Breast epithelium (tissue), 4 donors: Measurements from ENCODE around the gene NID2. TPM values are rescaled to one million over a fixed set of nuclear protein-coding genes. Genes with fewer than 3 reads are reported as not detected.

ENCODE experiments used
- DNase-seq, 2 donors: peaks; one replicate each; pipeline ENCODE4 v3.0.0-alpha.2; 2019; ENCODE audit warnings: low spot score in 2 of 2
- H3K27ac ChIP-seq, 2 donors: fragments of 200-600 bp; sonication (generic) in 1 of 2; one replicate each; pipeline ENCODE4 v1.5.1; 2016 to 2019; ENCODE audit warnings: mild to moderate bottlenecking in 1 of 2
- H3K27me3 ChIP-seq, 2 donors: fragments of 200-600 bp; sonication (generic) in 1 of 2; one replicate each; pipeline versions ENCODE4 v1.5.1 to v1.6.0; 2017 to 2019; ENCODE audit warnings: control low read depth in 1 of 2, mild to moderate bottlenecking in 1 of 2
- H3K36me3 ChIP-seq: fragments of 200-600 bp; one replicate; pipeline ENCODE4 v1.5.1; 2019
- H3K4me1 ChIP-seq, 2 donors: fragments of 200-600 bp; sonication (generic); one replicate each; pipeline ENCODE4 v1.5.1; 2016 to 2019; ENCODE audit warnings: control low read depth in 1 of 2
- H3K4me3 ChIP-seq, 3 donors: fragments of 200-600 bp; sonication (generic); 1 replicate in 2 of 3; 2 replicates in 1 of 3; pipeline ENCODE4 v1.5.1; 2016 to 2019; ENCODE audit warnings: mild to moderate bottlenecking in 3 of 3, moderate library complexity in 2 of 3
- H3K9me3 ChIP-seq, 2 donors: fragments of 200-600 bp; sonication (generic) in 1 of 2; one replicate each; pipeline ENCODE4 v1.5.1; 2016 to 2019; ENCODE audit warnings: control low read depth in 1 of 2
- POLR2A ChIP-seq: fragments of 450-650 bp; IDR thresholded peaks from one replicate; pipeline ENCODE4 v1.6.1; 2016; ENCODE audit warnings: antibody characterized with exemption, mild to moderate bottlenecking, moderate library complexity
- POLR2AphosphoS5 ChIP-seq, 3 donors: sonication (generic); formaldehyde crosslinking; IDR thresholded peaks; one replicate each; pipeline ENCODE4 v1.6.1; 2017; ENCODE audit warnings: antibody characterized with exemption in 3 of 3
- intact Hi-C: fragments of 100-400 bp; cut with DNase I; formaldehyde crosslinking; loops from one replicate; pipeline ENCODE4 v1.15.1; 2023; ENCODE audit warnings: low total_unique reads
- total RNA-seq, 3 donors: library from RNA; depleted of rRNA; stranded (reverse); fragments of >200 nt; gene quantifications; one replicate each; pipeline ENCODE4 v1.1.0, GENCODE V29; 2016
- TF ChIP-seq, protein P1 (sequence below), 3 donors: fragments of 450-650 bp; IDR thresholded peaks; one replicate each; pipeline ENCODE4 v1.5.1; 2016 to 2017; ENCODE audit warnings: antibody characterized with exemption in 3 of 3, mild to moderate bottlenecking in 3 of 3, moderate library complexity in 3 of 3

NID2 gene
- total RNA-seq, 3 donors from 2014 or later = 10.9 to 30.8 (median 14.2) TPM

- intact Hi-C loops = no loop called here
- H3K4me1 ChIP-seq = no peaks in the 10 kb centered on the region
- H3K4me3 ChIP-seq = no peak overlapping the region
- no peaks in the 10 kb centered on the region for H3K9me3 ChIP-seq
- DNase-seq = no peak
- H3K36me3 ChIP-seq = no peaks in the 10 kb centered on the region
- no peak overlapping the region for H3K27ac ChIP-seq
- H3K27me3 ChIP-seq = no peaks in the 10 kb centered on the region
- TF ChIP-seq POLR2AphosphoS5 (IDR thresholded peaks at IDR 0.05) = no peak
- TF ChIP-seq, protein P1, sequence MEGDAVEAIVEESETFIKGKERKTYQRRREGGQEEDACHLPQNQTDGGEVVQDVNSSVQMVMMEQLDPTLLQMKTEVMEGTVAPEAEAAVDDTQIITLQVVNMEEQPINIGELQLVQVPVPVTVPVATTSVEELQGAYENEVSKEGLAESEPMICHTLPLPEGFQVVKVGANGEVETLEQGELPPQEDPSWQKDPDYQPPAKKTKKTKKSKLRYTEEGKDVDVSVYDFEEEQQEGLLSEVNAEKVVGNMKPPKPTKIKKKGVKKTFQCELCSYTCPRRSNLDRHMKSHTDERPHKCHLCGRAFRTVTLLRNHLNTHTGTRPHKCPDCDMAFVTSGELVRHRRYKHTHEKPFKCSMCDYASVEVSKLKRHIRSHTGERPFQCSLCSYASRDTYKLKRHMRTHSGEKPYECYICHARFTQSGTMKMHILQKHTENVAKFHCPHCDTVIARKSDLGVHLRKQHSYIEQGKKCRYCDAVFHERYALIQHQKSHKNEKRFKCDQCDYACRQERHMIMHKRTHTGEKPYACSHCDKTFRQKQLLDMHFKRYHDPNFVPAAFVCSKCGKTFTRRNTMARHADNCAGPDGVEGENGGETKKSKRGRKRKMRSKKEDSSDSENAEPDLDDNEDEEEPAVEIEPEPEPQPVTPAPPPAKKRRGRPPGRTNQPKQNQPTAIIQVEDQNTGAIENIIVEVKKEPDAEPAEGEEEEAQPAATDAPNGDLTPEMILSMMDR (IDR thresholded peaks at IDR 0.05) = peak in 1 of 3 donors; percentile 32
Measured at GRCh38 chr14:52015411-52016030, 53.3 kb downstream of the NID2 start.

GRCh38 chr14:52014601-52015267, 54.1 kb downstream of the NID2 start:
- Histone ChIP-seq H3K4me3 (no peak overlapping the region), H3K9me3 (no peaks in the 10 kb centered on the region), H3K27ac (peak overlapping the region in 1 of 2 donors; percentile 46), H3K27me3 (no peaks in the 10 kb centered on the region), H3K36me3 (no peaks in the 10 kb centered on the region), H3K4me1 (no peaks in the 10 kb centered on the region)
- intact Hi-C loops = no loop called here
- TF ChIP-seq, protein P1 (IDR thresholded peaks at IDR 0.05) = no peak
- TF ChIP-seq POLR2A = no peak
- TF ChIP-seq POLR2AphosphoS5 (IDR thresholded peaks at IDR 0.05) = no peak
- DNase-seq = no peak

GRCh38 chr14:52013984-52014600, 54.8 kb downstream of the NID2 start:
- no peaks in the 10 kb centered on the region for H3K27me3 ChIP-seq
- H3K27ac ChIP-seq = peak overlapping the region in 1 of 2 donors; percentile 46
- TF ChIP-seq, protein P1 (IDR thresholded peaks at IDR 0.05) = no peak
- TF ChIP-seq POLR2A = no peak
- TF ChIP-seq POLR2AphosphoS5 (IDR thresholded peaks at IDR 0.05) = no peak
- intact Hi-C loops = no loop called here
- no peaks in the 10 kb centered on the region for H3K36me3 ChIP-seq
- DNase-seq = no peak
- H3K4me3 ChIP-seq = no peak overlapping the region
- H3K4me1 ChIP-seq = no peaks in the 10 kb centered on the region
- no peaks in the 10 kb centered on the region for H3K9me3 ChIP-seq

DNA sequence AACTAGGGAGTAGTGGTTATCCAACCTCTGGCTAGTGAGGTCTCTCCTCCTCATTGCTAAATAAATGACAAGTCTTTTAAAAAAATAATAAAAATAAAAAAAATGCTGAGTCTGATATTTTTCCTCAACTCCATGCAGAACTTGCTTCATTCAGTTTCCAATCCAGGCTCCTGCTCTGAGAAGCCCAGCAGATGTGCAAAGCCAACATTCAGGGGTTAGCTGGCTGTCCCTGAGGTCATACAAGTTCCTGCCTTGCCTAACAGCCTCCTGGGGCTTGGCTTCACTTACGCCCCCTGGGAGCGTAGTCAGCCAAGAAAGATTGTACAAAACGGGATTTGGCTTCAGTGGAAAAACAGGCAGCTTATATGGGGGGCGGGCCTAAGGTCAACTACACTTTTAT, 56.2 kb downstream of the NID2 start:
- DNase-seq = no peak
- Histone ChIP-seq H3K27ac (peak overlapping the region in 1 of 2 donors; percentile 46), H3K9me3 (no peaks in the 10 kb centered on the region), H3K27me3 (no peaks in the 10 kb centered on the region), H3K4me3 (no peak overlapping the region), H3K4me1 (no peaks in the 10 kb centered on the region), H3K36me3 (no peaks in the 10 kb centered on the region)
- intact Hi-C loops = no loop called here
- peak; percentile 25 to 83 (median 62) for TF ChIP-seq POLR2AphosphoS5 (IDR thresholded peaks at IDR 0.05)
- TF ChIP-seq, protein P1 (IDR thresholded peaks at IDR 0.05) = no peak

DNA sequence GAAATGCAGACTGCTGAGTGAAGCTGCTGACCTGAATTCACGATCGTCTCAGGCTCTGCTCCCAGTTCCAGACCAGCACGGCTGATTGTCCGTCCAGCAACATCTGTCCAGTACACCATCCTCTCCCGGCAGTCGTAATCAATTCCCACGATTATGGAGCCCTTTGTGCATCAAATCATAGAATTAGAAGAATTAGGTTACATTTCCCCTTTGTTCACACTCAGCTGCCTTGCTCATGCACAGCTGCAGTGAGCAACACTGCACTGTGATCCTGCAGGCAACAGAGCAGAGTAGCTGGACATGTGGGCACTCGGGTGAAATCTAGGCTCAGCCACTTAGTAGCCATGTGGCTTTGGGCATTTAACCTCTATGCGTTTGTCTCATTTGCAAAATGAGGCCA, 57.3 kb downstream of the NID2 start:
- Histone ChIP-seq H3K4me3 (no peak overlapping the region), H3K27me3 (no peaks in the 10 kb centered on the region), H3K9me3 (no peaks in the 10 kb centered on the region), H3K27ac (no peak overlapping the region), H3K4me1 (no peaks in the 10 kb centered on the region), H3K36me3 (no peaks in the 10 kb centered on the region)
- intact Hi-C loops = no loop called here
- TF ChIP-seq POLR2A = no peak
- TF ChIP-seq, protein P1 (IDR thresholded peaks at IDR 0.05) = no peak
- no peak for TF ChIP-seq POLR2AphosphoS5 (IDR thresholded peaks at IDR 0.05)
- DNase-seq = no peak
